C4-2B (cell line): ENCODE results near the gene SCAMP4.

Experiments used
- CTCF ChIP-seq: fragments of 450-650 bp; conservative IDR thresholded peaks from 2 replicates; pipeline ENCODE4 v1.5.1; 2017; ENCODE audit warnings: mild to moderate bottlenecking
- ZFX ChIP-seq: fragments of 450-650 bp; IDR thresholded peaks from 2 replicates; pipeline ENCODE4 v1.6.1; 2017

- TF ChIP-seq CTCF (no peak), ZFX (no peak)
These were observed 45.4 kb downstream of the SCAMP4 start for GRCh38 chr19:1950640-1951039.
